HG02938 (cell line): ENCODE data around the gene RAD51.

Source experiments
- ATAC-seq: cut with Tn5 transposase; IDR thresholded peaks from one replicate; pipeline ENCODE4 v1.9.1; 2021; ENCODE audit warnings: mild to moderate bottlenecking, moderate library complexity; ENCODE audit not compliant: unreplicated experiment

The RAD51 gene

DNA sequence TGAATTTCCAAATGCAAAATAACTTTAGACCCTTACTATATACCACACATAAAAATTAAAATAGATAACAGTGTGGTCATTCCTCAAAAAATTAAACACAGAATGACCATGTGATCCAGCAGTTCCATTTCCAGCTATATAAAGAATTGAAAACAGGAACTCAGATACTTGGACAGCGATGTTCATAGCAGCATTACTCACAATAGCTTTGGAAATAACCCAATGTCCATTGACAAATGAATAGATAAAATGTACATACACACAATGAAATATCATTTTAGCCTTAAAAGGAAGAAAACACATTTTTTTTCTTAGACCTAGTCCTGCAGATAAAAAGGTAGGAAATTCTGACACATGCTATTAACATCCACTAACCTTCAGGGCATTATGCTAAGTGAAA lies 26.7 kb downstream of the RAD51 start:
- ATAC-seq, result no peak

DNA sequence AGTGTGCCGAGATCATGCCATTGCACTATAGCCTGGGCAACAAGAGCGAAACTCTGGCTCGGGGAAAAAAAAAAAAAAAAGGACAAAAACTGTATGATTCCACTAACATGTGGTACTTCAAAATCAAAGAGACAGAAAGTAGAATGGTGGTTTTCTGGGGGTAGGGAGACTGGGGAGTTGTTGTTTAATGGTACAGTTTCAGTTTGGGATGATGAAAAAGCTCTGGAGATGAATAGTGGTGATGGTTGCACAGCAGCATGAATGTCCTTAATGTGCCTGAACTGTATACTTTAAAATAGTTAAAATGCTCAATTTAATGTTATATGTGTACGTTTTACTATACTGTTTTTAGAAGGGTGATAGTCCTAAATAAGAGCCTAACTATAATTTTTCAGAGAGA lies 27.4 kb downstream of the RAD51 start:
- no peak for ATAC-seq

DNA sequence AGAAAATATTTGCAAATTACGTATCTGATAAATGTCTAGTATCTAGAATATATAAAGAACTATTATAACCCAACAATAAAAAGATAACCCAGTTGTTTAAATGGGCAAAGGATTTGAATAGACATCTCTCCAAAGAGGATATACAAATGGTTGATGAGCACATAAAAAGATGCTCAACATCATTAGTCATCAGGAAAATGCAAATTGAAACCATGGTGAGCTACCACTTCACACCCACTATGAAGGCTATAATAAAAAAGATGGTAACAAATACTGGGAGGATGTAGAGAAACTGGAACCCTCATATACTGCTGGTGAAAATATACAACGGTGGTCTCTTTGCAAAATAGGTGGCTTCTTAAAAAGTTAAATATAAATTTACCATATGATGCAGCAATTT lies 28.0 kb downstream of the RAD51 start:
- no peak for ATAC-seq

DNA sequence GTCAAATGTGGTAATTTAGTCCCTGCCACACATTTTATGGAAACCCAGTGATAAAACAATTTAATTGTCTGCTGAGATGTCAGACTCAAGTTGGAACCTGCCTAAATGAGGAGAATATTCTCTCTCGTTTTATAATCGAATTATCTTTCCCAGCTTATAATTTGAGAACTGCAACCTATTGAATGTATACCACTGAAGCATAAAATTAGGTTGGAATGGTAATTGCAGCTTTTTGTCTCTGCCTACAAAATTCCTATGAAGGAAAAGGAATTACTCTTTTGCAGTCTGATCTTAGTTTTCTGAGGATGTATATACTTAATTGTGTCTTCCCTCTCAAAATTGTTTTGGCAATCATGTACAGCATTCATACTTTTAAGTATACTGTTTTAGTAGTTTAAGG lies 28.9 kb downstream of the RAD51 start:
- no peak for ATAC-seq

DNA sequence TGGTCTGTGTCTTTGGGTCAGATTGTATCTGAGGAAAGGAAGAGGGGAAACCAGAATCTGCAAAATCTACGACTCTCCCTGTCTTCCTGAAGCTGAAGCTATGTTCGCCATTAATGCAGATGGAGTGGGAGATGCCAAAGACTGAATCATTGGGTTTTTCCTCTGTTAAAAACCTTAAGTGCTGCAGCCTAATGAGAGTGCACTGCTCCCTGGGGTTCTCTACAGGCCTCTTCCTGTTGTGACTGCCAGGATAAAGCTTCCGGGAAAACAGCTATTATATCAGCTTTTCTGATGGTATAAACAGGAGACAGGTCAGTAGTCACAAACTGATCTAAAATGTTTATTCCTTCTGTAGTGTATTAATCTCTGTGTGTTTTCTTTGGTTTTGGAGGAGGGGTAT lies 36.1 kb downstream of the RAD51 start:
- no peak for ATAC-seq

DNA sequence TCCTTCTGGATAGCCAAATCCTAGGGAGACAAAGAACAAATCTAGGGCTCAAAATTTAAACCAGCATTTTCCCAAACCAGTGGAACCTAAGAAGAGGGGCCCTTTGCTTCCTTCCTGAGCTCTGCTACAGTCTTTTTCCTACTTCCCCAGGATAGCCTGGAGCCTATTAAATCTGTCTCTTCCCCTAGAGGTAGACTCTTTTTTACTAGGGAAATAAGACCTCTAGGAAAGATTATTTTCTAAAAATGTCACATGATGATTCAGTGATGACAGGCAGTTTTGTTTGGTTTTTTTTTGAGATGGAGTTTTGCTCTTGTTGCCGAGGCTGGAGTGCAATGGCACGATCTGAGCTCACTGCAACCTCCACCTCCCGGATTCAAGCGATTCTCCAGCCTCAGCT lies 41.6 kb downstream of the RAD51 start:
- ATAC-seq, result no peak

DNA sequence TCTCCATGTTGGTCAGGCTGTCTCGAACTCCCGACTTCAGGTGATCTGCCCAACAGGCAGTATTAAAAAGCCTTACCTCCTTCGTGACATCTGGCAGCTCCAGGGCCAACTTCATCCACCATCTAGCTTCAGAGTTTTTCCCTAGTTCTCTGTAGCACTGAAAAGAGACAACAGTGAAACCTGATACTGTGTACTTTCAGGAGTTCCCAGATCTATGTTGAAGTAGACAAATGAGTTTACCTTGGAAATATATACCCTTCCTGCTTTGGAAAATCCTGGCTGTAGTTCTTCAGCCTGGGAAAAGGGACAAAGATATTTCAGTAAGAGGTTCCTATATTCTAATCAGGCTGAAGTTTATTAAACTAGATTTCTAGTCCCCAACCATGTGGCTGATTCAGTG lies 42.1 kb downstream of the RAD51 start:
- ATAC-seq, result no peak

DNA sequence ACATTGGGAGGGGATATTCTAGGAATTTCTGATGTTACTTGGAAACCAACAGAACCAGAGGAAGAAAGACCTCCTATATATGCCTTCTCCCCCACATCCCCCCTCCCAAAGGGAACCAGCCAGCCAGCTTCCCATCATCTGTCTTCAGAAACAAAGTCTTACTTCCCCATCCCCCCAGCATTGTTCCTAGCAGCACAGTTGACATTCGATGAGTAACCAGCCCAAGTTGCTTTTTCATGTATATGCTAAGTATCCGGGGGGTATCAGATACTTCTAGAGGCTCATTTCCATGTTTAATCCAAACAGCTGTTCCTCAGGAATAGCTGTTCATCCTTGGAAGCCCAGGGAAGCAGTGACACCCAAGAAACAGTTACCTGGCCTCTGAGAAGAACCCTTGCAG lies 44.1 kb downstream of the RAD51 start:
- no peak for ATAC-seq

DNA sequence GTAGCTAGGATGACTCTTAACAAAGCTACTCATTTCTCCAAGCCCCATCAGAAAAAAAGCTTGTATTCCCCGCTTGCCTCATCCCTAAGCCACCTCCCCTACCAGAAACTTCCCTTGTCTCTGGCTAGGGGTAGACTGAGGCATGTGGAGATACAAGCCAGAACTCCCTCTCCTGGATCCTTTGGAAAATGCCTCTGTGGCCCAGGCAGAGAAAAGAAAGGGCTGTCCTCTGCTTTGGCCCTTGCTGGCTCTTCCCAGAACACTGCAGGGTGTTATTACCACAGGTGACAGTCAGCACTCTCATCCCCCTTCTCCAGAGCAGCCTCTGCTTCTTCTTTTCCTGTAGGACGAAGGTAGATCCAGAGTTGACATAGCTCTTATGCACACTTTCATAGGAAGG lies 44.9 kb downstream of the RAD51 start:
- ATAC-seq, result no peak

DNA sequence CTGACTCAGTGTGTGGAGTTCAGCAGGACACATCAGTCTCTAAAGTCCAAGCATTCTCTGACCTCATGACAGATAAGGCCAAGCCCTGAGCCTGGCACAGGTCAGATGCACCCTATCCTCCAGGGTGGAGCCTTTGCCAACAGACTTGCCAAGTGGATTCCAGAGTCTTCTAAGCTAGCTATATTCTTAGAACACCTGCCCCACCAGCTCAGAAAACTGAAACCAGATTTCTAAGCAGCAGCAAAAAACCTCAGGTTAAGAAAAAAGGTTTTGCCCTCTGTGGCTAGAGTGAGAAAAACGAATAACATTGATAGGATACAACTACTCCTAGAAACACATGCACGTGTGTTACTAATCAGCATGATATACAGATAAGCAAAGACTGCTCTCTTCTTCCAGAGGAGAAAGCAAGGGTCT lies 48.5 kb downstream of the RAD51 start:
- no peak for ATAC-seq

DNA sequence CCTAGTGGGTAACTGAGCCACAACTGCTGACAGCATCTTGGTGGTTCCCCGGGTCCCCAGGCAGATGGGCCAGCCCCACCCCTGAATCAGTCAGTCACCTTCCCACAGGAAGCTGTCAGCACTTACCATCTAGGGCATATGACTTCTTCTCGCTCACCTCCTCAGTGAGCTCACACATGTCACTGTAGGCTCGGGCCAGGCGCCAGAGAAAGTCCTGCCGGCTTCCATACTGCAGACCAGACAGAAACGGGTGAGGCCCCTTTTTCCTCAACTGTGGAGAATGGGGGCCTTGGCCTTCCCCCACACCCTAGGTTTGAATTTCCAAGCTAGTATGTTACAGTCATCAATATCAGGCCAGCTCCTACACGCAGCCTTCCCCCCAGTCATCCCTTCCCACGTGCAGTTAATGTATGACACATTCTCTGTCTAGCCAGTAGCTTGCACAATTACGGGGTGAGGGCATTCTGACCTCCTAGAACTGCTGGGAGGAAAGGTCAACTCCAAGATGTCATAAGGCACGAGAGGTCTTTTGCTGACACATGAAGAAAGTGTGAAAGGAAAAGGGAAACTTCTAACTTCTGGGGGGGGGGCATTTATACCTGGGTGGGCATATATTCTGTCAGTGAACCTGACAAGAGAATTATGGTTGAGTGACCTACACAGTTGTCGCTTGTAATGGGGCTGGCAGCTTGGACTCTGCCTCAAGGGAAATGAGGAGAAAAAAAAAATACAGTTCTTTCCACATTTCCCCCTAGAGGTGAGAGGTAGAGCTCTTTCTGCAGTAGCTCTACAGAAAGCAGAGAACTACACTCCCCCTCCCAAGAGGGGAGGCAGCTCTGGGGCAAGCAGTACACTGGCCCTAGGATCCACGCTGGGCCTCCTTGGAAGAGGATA lies 49.2 kb downstream of the RAD51 start:
- ATAC-seq, result no peak

DNA sequence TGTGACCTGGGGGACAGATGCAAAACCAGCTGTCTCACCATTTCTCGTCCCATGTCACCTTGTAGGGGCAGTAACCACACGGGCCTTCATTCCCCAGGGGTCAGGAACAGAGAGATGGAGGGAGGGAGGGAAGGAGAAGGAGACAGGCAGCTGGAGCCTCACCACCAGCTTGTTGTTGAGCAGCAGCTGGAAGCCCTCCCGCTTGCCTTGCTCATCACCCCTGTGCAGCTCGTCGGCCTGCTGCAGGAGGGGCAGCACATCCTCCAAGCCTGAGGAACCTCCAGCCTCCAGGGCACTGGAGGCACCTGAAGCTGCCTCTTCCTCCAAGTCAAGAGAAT lies 49.8 kb downstream of the RAD51 start:
- no peak for ATAC-seq

DNA sequence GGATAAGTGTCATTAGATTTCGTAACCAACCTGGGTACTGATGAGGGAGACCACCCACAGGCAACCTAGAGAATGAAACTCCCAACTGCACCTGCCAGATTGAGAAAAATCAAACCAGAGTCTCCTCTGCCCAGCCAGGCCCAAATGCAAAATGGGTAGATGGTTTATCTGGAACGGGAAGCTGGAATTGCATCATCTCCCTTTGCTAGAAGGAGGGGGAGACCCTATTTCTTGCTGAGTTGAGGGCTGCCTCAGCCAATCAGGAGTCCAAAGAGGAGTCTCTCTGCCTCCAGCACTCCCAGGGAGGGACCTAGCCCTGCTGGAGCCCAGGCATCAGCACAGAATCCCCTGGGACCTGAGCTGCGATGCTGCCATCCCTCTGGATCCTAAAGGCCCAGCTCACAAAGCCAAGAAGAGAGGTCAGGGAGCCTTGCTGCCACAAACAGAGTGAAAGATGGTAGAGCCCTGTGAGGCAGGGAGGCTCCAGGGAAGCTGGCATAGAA lies 52.0 kb downstream of the RAD51 start:
- no peak for ATAC-seq

DNA sequence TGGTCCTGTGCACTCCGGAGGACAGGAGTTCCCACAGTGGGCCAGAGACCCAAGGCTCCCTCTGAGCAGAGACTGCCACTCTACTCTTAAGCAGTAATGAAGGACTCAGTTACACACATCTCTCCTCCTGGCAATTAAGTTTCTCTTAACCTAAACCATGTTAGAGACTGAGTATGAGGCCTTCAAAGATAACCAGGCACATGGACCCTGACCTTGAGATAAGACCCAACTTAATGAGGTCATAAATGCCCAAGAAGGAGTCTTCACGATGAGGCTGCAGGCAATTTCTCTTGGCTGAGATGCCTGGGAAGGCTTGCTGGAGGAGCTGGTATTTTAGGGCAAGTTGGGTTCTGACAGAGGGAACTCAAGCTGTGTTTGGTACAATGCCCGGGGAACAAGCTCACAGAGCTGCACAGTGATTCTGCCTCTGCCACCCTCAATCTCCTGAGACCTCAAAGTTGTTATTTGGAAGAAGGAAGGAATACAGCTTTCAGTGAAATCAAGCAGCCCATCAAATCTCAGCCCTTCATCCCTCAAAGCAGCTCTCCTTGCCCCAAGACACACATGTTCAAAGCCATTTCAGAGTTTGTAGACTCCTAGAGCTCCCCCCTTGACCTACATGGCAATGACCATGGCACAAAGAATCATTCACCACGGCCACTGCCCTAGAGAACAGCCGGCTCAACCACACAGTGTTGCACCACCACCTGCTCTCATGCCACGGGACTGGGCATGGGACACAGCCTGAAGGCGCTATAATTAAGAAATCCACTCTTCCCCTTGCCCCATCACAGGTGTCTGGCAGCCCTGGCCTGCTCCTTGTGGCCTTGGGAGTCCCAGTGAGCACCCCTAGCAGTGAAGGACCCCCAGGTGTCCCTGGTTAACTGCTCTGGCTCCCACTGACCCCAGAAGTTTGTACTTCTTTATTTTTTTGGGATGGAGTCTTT lies 53.0 kb downstream of the RAD51 start:
- ATAC-seq, result no peak

DNA sequence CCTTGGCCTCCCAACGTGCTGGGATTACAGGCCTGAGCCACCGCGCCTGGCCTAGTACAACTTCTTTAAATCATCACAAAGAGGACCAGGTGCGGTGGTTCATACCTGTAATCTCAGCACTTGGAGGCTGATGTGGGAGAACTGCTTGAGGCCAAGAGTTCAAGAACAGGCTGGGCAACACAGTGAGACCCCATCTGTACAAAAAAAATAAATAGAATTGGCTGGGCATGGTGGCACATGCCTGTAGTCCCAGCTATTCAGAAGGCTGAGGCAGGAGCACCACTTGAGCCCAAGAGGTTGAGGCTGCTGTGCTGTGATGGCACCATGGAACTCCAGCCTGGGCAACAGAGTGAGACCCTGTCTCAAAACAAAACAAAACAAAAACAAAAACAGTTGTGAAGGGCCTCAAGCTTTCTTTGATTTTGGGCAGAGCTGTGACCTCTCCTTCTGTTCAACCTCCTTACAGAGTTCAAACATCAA lies 54.2 kb downstream of the RAD51 start:
- ATAC-seq, result no peak

DNA sequence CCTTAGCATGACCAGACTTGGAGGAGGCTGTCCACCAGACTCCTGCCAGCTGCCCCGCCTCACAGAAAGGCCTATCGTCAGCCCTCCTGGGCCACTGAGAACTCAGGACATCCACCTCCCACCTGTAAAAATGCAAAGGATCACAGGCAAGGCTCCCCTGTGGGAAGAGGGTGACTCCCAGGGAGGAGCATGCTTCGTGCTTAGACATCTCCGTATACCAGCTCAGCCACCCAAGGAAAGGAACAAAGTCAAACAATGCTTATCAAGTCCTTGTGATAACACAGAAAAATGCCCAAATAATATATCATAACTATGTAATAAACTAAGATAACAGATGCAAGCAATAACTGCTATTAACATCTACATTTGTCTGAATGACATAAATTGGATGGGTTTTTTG lies 55.9 kb downstream of the RAD51 start:
- ATAC-seq, result no peak

DNA sequence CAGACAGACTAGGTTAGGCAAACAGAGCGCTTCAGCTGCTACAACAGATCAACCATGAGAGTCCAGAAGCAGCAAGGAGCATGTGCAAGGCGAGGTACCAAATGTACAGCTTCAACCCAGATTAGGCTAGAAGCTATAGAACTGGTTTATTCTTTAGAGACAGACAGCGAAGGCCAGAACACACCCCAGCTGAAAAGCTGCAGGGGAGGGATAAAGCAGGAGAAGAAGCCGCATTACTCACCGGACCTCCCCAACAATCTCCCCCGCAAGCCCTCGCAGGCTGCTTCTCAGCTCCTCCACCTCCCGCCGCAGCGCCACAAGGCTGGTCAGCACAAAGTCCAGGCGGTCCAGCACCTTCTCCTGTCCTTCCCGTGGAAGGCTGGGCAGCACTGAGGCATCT lies 56.8 kb downstream of the RAD51 start:
- no peak for ATAC-seq

DNA sequence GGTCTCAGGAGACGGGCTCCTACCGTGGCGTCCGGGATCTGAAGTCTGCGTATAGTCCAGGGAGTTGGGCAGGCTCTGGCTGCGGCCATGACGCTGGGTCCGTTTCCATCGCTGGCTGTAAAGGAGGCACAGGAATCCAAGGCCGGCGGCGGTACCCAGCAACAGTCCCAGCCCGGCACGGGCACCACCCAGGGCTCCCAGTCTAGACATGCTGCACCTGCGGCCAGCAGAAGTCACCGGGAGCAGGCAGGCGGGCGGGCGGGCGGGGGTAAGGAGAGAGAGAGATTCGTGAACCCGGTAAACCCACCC lies 59.6 kb downstream of the RAD51 start:
- ATAC-seq, result no peak

DNA sequence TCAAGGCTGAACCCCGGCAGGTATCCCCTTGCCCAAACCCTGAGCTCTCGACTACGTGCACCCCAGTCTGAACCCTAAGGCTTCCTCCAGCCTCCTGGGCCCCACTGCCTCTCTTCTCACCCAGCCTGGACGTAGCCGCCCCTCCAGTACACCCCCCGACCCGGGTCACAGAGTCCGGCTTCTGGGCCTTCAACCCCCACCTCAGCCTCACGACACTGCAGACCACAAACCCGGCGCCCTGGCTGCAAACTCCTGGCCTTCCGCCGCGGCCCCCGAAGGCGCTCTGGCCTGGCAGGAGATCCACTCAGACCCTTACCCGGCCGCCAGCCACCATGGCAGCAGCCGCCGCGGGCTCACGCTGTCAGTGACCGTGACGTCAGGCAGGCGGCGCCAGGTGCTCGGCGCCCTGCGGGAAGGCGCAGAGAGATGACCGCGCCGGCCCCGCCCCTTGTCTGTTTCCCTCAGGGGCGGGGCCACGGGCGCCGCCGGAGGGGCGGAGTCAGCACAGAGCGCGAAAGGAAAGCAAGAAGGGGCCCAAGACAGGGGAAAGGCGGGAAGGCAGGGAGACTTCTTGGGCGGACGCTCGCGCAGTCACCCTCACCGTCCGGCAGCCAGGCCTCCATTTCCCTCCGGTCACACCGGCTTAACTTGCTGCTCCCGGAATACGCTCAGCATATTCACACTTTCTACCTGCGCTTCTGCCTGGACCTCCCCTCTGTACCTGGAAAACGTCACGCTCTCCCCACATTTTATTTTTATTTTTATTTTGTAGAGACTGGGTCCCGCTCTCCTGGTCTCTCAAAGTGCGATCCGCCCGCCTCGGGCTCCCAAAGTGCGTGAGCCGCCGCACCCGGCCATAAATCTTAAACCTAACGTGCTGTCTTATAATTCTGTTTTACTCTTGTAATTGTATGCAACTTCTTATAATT lies 60.2 kb downstream of the RAD51 start, which contains the start of gene RMDN3:
Gene RMDN3, minus strand, starts transcription at position 372 of the 929 bp plus-strand sequence. CDS start 471 bp downstream, outside the sequence.
- ATAC-seq, result peak; percentile 74

DNA sequence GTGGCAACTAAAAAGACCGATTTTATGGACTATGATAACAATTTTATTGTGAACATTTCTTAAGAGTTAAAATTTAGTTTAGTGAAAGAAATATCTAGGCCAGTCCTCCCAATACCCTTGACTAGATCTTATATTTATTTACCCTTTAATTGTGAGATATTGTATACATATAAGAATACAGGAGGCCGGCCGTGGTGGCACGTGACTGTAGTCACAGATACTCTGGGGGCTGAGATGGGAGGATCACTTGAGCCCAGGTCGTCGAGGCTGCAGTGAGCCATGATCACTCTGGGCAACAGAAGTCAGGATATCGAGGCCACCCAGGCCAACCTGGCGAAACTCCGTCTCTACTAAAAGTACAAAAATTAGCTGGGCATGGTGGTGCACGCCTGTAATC lies 60.8 kb downstream of the RAD51 start:
- ATAC-seq, result no peak

DNA sequence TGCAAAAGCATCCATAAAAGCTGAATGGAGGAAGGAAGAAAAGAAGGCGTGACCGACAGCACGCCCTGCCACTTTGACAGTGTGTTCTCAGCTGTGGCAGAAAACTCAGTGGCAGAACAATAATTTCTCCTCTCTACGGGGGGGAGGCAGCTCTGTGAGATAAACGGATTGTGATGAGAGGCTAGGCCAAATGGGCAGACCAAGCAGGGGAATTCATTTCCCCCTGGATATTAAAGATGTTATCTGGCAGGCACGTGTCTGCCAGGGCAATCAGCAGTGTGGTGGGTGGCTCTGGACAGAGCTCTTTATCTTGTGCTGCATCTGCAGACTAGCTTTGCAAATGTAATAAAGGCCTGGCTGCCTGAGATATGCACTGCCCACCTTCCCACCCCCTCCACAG lies 62.0 kb downstream of the RAD51 start:
- ATAC-seq, result no peak
